Stimulated activated CD4-positive, alpha-beta T cell treated with anti-CD3 and anti-CD28 coated beads, Interleukin-4, amount 100 ng/mL, for 1 hour (primary cell): ENCODE results near the gene OR51M1.

Experiments used
- DNase-seq: peaks from one replicate; pipeline ENCODE4 v3.0.0-alpha.2; 2020

The OR51M1 gene

DNA sequence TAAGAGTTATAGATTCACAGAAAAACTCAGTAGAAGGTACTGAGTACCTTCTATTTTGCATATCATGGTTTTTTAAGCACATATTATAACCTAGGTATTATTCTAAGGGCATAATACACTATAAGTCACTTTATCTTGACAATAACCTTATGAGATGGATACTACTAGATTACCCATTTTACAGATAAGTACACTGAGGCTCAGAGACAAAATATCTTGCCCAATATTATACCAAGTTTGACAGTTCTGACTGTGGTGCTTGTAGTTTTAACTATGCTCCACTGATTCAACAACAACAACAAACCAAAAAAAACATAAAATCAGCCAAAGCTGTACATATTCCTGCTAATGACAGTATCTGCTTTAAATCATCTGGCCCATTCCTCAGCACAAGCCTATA is 10.5 kb downstream of the OR51M1 start:
- no peak for DNase-seq

DNA sequence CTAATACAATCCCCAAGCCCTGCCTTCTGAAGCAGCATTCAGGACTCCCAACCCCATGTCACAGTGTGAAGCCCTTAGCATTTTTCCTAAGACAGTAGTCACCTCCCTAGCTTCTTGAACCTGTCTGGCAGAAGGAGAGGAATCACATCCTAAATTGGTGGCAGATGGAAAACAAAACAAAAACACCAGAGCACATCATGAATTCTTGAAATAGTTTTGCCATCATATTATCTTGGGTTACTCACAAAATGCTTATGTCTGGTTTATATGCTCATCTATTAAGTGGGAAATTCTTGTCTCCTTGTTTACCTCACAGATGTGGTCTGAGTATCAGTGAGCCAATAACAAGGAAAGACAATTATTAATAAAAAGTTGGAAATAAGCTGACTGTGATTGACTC is 15.3 kb downstream of the OR51M1 start:
- no peak for DNase-seq

DNA sequence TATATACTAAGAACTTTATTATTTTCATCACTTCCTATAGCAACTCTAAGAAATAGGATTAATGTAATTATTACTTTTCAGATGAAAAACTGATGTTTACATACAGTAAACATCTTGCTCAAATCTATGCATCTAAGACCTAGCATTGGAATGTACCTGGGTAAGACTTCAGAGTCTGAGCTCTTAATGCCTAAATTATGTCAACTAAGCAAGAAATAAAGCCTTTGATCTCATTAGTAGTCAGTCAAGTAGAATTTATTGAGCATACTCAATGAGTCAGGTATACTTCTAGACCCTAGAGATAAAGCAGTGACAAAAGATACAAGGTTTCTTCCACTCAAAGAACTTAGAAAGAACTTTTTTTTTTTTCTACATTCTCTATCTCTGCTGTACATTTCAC is 21.6 kb downstream of the OR51M1 start:
- no peak for DNase-seq

DNA sequence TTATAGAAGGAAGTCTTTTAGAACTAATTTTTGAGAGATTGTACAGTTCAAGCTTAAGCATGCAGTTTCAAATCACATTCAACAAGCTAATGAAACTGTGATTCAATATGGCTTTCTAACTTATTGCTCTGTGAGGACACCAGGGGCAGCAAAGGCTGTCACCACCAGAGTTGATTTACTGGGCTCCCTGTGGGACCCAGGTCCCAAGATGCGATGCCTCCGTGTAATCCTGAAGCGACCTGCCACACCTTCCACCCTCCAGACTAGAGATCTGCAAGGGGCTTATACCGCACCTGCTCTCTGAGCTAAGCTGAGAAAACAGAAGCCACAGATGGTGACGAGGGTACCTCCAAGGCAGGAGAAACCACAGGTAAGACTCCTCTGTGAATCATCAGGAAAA is 37.4 kb downstream of the OR51M1 start:
- no peak for DNase-seq

DNA sequence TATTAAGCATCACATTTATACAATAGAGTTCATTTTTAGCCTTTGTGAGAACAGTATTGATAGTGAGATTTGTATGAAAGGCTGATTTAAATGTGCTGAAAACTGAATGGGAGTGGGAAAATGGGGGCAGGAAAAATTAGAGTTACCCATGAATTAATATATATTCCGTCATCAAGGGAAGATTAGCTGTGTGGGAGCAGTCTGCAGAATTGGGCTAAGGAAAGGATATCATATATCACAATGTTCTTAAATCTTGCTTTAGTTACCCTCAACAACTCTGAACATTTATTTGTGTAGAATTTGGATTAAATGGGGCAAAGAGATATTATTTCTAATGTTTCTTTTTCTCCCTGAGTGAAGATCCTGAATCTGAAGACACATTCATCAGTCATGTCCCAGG is 38.2 kb downstream of the OR51M1 start, which contains the start of gene OR51Q1:
Gene OR51Q1 (plus strand): TSS at position 301 of the 400 bp plus-strand sequence. CDS start 90 bp downstream, at position 391.
- no peak for DNase-seq

DNA sequence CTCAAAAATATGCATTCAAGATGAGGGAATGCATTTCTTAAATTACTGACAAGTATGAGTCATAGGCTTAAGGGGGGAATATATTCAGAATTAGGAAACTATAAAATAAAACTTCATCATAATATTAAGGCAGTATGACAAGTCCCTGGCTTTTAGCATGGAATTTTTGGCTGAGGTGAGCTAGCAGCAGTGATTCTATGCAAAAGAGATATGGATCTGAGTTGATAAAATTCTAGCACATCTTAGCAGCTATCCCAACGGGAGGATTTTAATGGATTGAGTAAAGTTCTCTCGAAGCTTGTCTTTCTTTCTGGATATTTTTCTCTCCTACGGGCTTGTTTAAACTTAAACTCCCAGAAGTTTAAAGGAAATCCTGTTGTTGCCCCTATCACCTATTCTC is 39.5 kb downstream of the OR51M1 start:
- no peak for DNase-seq

DNA sequence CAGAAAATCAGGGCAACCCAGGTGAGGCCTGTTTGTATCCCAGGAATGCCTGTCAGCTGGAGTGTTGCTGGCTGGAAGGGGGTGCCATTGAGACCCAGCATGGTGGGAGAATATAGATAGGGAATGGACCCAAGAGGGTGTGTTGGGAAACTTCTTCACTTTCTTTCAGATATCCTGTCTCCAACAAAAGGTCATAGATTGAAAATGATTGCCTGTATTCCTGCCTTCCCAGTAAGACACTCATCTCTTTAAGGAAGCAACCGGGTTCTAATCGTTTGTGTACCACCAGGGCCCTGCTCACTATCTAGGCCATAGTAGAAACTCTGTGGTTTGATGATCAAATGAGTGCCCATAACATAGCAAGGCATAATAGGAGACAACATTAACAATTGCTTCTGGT is 57.8 kb downstream of the OR51M1 start, which contains the start of gene OR51I1:
Gene OR51I1 (minus strand): TSS at position 101 of the 400 bp plus-strand sequence. CDS start 0 bp downstream, at position 101.
- DNase-seq, result no peak
